ENCODE measurements around the gene FEV.
"Not testable (repeated sequence)": the region's sequence is repeated elsewhere in the genome, so short reads cannot be mapped to it uniquely, and the experiment has no call there.

DNA sequence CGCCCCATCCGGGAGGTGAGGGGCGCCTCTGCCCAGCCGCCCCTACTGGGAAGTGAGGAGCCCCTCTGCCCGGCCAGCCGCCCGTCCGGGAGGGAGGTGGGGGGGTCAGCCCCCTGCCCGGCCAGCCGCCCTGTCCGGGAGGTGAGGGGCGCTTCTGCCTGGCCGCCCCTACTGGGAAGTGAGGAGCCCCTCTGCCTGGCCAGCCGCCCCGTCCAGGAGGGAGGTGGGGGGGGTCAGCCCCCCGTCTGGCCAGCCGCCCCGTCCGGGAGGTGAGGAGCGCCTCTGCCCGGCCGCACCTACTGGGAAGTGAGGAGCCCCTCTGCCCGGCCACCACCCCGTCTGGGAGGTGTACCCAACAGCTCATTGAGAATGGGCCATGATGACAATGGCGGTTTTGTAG, 53.2 kb downstream of the FEV start:
- TF ChIP-seq, protein P1, sequence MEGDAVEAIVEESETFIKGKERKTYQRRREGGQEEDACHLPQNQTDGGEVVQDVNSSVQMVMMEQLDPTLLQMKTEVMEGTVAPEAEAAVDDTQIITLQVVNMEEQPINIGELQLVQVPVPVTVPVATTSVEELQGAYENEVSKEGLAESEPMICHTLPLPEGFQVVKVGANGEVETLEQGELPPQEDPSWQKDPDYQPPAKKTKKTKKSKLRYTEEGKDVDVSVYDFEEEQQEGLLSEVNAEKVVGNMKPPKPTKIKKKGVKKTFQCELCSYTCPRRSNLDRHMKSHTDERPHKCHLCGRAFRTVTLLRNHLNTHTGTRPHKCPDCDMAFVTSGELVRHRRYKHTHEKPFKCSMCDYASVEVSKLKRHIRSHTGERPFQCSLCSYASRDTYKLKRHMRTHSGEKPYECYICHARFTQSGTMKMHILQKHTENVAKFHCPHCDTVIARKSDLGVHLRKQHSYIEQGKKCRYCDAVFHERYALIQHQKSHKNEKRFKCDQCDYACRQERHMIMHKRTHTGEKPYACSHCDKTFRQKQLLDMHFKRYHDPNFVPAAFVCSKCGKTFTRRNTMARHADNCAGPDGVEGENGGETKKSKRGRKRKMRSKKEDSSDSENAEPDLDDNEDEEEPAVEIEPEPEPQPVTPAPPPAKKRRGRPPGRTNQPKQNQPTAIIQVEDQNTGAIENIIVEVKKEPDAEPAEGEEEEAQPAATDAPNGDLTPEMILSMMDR (conservative IDR thresholded peaks at IDR 0.05 in 1 of 2, IDR thresholded peaks at IDR 0.05 in 1 of 2; ENCODE audit: low read depth in 1 of 2, low read length in 2 of 2): not testable (repeated sequence)
- TF ChIP-seq EZH2 (IDR thresholded peaks at IDR 0.05; ENCODE audit: low read length, missing control alignments): not testable (repeated sequence)
